Pulmonary artery endothelial cell (primary cell): Measurements from ENCODE around the gene RNF181. TPM values are rescaled to one million over a fixed set of nuclear protein-coding genes. Genes with fewer than 3 reads are reported as not detected.
"Not testable (repeated sequence)": the region's sequence is repeated elsewhere in the genome, so short reads cannot be mapped to it uniquely, and the experiment has no call there.

Experiments
- DNase-seq: peaks from one replicate; pipeline ENCODE4 v3.0.0-alpha.2; 2011; ENCODE audit warnings: low read depth, low spot score
- total RNA-seq: library from RNA; depleted of rRNA; stranded (reverse); fragments of >200 nt; gene quantifications from 2 replicates; pipeline ENCODE4 v1.2.3, GENCODE V29; 2014

Gene RNF181, protein sequence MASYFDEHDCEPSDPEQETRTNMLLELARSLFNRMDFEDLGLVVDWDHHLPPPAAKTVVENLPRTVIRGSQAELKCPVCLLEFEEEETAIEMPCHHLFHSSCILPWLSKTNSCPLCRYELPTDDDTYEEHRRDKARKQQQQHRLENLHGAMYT
- total RNA-seq, result 164 and 248 TPM in 2 replicates

DNA sequence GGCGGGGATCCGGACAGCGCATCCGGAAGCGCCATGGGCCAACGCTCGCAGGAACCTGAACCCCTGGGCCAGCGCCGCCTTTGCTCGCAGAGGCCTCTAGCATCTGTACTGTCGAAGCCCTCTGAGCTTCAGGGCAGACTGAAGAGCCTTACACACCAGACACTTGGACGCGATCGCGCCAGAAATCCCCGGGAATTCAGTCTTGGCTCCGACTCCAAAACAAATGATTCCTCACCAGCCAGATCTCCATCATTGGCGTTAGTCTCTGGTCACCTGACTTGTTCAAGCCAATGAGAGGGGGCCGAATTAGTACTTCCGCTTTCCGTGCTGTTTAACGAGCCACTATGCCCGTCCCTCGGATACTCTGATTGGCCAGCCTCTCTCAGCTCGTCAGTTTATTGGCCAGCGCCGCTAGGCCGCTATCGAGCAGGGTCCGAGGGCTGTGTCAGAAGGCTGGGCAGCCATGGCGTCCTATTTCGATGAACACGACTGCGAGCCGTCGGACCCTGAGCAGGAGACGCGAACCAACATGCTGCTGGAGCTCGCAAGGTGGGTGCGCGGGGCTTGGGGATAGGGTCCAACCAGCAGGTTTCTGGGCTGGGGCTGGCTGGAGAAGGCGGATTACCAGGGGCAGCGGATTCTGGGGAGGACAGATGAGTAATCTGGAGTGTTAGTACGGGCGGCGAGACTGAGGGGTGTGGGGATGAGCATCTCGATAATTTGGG is at the start of gene RNF181:
TSS of gene RNF181 (plus strand) at position 445 of the 725 bp plus-strand sequence. CDS start at position 464, 19 bp downstream.
- peak; percentile 96 for DNase-seq

DNA sequence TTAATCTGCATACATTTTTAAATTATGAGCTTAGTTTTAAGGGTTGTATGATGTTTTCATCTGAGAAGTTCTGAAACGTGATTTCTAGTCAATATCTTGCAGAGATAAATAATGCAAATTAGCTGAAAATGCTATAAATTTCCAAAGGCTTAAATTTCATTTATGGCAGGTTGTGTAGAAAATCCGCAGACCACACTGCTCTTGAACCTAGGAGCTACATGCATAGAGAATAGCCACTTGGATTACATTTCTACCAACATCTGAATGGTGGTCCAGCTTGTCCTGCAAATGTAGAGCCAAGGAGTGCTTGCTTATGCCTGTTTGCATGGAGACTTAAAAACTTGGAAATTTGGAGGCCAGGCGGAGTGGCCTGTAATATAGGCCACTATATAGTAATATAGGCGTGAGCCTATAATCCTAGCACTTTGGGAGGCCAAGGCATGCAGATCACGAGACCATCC is 49.7 kb upstream of the RNF181 start:
- no peak for DNase-seq

DNA sequence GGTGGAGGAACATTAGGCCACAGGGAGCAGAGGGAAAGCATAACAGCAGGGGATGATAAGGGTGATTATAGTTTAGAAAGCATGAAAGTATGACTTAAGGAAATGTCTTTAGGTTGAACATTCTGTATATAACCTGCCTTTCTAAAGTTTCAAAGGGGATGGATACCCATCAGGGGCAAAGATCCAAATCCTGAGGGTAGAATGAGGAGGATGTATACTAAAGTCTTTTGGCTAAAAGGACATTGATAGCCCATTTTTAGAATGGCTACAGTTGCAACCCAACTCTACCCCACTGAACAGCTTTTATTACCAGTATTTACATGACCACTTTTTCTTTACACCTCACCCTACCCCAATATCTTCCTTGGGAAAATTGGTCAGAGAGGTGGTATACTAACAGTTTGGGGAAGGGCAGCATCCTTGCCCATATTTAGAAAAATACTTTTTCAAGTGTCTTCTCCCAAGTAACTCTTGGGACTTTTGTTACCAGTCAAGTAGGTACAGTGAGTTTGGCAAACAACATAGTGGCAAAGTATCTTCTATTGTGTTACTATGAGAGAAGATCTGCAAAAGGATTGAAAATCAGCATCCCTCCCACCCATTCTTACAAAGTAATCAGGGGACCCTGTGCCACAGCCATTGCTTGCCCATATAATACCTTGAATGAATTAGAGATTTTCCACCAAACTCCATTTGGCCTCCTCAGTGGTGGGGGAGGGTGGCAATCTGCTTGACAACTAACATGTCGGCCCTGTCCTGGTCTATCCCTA is 48.3 kb upstream of the RNF181 start:
- DNase-seq, result no peak

DNA sequence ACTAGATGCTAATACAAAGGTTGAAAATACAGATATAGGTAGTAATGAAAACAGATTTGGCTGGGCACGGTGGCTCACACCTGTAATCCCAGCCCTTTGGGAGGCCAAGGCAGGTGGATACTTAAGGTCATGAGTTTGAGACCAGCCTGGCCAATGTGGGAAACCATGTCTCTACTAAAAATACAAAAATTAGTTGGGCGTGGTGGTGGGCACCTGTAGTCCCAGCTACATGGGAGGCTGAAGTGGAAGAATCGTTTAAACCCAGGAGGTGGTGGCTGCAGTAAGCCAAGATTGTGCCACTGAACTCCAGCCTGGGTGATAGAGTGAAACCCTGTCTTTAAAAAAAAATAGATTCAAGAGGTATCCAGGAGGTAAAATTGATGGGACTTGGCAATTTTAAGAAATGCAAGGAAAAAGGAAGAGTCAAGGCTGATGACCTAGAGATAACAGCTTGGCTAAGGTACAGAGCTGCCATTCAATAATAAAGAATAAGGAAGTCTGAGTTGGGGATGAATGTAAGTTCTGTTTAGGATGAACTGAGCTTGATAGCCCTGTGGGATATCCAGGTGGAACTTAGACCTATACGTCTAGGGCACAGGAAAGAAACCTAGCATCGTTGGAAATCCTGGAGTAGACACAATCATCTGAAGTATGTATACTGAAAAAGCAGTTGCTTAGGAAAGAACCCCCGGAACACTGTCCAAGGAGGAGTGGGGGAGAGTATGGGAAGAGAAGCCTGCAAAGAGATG is 47.5 kb upstream of the RNF181 start:
- no peak for DNase-seq

DNA sequence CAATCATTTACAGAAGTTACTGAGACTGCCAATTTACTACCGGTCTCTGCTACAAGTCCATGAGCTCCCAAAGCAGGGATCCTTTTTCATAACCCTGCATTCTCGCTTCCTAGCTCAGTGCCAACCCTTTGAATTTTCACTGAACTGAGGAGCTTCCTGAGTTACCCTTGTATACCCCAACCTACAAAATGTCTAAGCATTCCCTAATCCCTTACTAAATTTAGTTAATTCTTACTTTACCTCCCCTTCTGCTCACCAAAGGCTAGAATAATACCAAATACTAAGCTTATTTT is 47.0 kb upstream of the RNF181 start:
- DNase-seq, result no peak

DNA sequence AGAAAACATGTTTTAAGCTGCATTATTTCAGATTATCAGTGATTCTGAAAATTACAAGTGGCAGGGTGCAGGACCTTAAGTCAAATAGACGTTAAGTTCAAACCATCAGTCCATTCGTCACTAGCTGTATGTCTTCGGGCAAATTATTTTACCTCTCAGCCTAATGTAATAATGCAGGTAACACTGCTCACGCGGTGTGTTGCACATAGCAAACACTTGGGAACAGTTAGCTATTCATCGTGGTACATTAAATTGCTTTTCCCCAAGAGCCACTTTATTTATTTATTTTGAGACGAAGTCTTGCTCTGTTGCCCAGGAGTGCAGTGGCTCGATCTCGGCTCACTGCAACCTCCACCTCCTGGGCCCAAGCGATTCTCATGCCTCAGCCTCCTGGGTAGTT is 46.5 kb upstream of the RNF181 start:
- DNase-seq, result no peak

DNA sequence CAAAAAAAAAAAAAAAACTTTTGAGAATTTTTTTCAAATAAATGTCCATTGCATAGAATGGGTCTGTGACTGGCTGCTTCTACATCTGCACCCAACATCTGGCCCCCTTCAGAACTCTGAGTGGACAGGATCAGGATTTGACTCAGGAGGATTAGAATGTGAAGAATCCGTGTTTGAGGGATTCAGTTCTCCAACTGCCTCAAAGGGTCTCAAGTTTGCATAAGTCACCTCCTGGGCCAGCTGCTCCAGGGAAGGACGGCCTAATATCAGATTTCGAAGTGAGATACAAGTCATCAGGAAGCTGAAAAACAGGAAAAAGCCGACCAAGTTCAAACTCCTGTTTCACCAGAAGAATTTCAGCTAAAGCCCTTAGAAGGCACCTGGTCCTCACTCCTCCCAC is 45.7 kb upstream of the RNF181 start:
- peak; percentile 20 for DNase-seq

DNA sequence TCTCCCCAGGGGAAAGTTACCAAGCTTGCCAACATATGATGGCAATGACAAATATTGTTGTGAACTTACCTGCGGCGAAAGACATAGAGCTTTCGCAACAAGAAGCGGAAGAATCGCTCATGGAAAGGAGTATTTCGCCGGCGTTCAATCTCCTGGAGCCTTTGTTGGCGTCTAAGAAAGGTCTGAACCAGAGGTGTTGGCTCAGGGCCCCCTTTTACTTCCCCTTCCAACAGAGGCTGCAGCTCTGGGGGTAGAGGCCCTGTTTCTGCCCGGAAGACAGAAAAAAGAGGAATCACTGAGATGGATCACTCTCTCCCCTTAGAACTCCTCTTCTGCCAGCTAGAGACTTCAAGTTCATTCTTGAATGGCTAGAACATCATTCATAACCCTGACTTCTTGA is 45.1 kb upstream of the RNF181 start:
- DNase-seq, result no peak

DNA sequence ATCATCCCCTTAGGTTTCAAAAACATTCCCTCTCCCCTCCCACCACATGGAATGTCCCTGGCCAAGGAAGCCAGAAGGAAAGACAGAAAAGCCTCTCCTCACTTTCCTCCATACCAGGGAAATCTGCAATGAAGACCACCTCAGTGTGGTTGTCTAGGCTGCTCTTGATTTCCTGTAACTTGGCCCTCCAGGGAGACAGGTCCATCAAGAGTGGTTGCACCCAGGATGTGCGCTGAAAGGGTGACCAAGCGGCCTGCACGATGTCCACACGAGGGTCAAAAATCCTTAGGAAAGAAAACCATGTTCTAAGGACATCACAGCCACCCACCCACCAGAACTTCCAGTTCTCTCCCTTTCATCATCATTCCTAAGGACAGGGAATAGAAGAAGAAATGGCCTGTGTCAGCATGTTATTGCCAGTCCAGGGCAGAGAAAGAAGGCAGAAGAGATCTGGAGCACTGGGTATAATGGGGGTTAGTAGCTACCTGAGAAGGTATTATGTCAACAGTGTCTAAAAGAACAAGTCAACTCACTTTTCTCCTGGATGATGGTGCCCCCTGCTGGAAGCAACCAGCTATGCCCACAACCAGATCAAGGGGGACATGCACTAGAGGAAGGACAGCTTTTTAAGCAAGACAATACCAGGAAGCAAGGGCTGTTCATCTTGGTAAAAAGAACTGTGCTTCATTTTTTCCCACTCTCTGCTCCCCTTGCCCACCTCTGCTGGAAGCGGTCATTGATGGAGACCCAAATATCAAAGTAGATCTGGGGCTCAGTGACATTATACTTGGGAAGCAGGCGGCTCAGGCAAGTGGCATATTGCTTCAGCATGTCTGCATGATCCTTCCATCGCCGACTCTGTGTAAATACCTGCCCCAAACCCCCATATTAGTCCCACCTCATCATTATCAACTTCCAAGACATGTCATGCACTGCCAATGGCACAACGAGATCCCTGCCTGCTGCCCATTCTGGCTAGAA is 43.6 kb upstream of the RNF181 start:
- DNase-seq, result peak; percentile 37

DNA sequence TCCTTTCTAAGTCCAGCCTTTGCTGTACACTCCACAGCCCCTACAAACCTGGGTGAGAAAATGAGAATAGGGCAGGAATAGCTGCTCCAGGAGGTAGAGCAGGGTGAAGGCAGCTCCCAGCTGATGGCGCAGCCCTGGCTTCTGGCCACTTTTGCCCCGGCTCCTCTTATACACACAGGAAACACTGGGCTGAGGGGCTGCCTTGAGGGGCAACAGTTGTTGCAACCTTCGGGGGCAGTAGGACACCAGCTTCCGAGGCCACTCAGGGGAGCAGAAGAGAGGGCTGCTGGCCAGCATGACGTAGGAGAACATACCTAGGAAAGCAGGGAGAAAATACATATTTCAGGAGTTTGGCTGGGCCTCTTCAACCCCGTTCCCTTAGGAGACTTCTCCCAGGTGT is 42.4 kb upstream of the RNF181 start:
- DNase-seq, result no peak

DNA sequence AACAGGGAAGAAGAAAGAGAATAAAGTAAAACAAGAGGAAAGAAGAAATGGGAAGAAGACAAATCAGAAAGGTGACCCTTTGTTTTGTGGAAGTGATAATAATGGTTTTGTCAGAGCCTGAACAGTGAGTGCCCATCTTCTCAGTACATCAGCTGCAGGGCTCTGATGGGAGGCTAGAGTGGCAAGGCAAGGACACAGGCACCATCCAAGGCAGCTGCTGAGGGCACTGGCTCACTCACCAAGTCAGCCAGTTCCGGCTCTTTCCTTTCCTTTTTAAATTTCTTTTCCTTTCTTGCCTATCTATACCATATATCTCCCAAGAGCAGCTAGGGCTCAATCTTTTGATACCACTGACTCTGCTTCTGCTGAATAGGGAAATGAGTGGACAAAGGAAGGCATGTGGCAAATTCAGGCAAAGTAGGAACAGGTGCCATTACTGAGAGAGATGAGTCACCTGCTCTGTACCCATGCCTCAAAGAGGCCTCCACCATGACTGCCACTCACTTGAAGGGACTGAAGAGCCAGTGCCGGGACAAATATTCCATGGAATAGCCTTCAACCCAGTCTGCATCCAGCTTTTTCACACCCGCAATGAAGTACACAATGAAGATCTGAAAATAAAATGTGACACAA is 40.4 kb upstream of the RNF181 start:
- DNase-seq, result no peak

DNA sequence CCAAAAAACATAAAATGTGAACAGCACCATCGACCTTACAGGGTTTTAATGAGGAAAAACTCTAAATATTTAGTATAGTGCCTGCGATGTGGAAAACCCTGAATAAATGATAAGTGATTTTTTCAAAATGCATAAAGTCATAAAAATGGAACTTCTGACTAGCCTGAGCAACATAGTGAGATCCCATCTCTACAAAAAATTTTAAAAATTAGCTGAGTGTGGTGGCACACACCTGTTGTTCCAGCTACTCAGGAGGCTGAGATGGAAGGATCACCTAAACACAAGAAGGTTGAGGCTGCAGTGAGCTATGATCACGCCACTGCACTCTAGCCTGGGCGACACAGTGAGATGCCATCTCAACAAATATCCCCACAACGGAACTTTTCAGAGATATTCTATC is 38.4 kb upstream of the RNF181 start:
- DNase-seq, result no peak

DNA sequence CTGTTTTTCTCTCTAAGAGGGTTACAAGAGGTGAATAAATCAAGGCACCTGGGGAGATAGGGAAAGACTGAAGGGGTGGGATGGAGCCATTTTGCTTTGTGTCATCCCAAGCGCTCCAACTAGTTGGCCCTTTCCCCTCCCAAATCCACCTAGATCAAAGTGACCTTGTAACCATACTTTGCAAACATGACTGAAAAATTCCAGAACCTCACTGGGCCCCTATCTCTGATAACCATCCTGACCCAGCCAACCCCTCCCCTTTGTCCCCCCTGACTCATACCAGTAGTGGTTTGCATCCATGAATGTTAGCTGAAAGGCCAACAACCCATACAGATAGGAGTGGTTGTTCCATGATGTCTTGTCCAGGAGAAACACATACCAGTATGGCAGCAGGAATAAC is 37.4 kb upstream of the RNF181 start:
- DNase-seq, result no peak

DNA sequence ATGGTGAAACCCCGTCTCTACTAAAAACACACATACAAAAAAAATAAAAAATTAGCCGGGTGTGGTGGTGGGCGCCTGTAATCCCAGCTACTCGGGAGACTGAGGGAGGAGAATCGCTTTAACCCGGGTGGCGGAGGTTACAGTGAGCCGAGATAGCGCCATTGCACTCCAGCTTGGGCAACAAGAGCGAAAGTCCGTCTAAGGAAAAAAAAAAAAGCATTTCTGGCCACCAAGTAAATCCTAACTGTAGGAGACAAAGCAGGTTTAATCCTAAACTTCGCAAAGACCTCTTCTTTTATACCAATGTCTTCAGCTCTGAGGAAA is 35.2 kb upstream of the RNF181 start:
- not testable (repeated sequence) for DNase-seq

DNA sequence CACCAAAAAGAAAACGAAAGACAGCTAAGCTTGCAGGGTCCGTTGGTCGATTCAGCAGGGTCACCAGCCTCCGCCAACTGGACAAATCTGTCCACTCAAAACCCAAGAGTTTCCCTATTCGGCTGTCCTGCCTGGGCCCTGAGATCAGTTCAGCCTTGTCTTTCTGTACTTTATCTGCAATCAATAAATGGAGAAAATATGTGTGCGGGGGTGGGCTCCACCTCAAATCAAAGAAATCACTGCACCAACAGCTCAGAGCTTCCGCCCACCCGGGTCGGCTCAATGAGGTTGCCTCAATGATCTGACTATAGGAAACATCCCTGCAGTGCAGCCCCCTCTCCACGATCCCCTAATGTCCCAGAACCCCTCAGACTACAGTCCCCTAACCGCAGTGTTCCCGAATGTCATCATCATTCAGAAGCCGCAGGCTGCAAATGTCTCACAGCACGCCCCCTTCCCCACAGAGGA is 34.7 kb upstream of the RNF181 start:
- DNase-seq, result no peak

DNA sequence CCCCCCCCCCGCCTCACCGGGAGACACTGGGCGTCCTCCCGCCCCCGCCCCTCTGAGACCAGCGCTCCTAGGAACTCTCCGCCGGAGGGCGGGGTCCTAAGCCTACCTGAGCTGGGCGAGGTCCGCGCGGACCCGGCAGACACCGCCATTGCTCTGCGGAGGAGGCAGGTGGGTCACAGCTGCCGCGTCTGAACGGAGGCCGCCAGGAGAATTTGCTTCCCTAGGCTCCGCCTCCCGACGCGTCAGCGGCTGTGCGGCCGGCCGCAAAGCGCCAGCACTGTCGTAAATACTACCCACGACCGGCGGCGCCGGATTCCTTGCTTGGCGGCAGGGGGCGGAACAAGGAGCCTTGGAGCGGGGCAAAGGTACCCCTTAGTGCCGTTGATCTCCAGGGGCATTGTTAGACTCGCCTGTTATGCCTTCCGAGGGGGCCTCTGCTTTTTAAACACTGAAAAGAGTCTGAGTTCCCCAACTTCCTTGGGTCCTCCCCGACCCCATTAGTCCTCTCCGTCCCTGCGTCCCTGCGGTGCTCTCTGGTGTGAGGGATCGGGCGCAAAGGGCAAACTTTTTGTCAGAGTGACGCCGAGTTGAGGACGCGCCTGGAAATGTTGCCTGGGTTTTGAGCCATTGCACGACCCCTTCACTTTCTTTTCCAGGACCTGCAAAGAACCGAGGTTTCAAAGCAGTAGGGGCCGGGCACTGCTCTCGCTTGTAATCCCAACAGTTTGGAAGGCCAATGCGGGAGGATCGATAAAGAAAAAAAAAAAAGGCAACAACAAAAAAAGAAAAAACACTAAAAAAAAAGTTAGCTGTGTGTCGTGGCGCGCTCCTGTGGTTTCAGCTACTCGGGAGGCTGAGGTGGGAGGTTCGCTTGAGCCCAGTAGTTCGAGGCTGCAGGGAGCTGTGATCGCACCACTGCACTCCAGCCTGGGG is 34.0 kb upstream of the RNF181 start, which contains the start of gene GGCX:
TSS of gene GGCX (minus strand) at position 214 of the 933 bp plus-strand sequence. CDS start at position 149, 65 bp downstream.
- DNase-seq, result peak; percentile 76

DNA sequence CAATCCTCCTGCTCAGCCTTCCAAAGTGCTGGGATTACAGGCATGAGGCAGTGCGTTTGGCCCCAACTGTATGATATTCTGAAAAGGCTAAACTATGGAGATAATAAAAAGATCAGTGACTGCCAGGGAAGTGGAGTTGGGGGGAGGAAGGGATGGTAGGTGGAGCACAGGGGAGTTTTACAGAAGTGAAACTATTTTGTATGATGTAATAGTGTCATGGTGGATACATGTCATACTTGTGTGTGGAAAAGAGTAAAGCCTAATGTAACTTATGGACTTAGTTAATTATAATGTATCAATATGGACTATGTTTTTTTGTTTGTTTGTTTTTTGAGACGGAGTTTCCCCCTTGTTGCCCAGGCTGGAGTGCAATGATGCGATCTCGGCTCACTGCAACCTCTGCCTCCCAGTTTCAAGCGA is 31.4 kb upstream of the RNF181 start:
- no peak for DNase-seq

DNA sequence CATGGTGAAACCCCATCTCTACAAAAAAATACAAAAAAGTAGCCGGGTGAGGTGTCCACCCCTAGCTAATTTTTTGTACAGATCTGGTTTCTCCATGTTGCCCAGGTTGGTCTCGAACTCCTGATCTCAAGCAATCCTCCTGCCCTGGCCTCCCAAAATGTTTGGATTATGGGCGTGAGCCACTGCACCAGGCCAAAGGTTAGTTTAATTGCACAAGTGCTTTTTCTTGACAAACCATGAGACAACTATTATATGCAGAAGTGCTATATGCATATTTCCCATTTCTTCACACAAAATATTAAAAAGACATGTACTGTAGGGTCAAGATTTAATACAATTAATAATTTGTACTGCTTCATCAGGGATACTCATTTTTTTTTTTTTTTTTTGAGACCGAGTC is 29.3 kb upstream of the RNF181 start:
- DNase-seq, result no peak

DNA sequence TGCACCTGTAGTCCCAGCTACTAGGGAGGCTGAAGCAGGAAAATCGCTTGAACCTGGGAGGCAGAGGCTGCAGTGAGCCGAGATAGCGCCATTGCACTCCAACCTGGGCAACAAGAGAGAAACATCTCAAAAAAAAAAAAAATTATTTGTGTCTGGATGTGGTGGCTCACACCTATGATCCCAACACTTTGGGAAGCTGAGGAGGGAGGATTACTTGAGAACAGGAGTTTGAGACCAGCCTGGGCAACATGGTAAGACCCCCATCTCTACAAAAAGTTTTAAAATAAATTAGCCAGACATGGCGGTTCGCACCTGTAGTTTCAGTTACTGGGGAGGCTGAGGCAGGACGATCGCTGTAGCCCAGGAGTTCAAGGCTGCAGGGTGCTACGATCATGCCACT is 19.8 kb upstream of the RNF181 start:
- no peak for DNase-seq
